ENCODE results near the gene HRH4. TPM values are rescaled to one million over a fixed set of nuclear protein-coding genes. Genes with fewer than 3 reads are reported as not detected.

Gene HRH4
- total and polyA plus RNA-seq, 4 donors = 0.19 to 0.89 (median 0.54) TPM; not detected in 1

DNA sequence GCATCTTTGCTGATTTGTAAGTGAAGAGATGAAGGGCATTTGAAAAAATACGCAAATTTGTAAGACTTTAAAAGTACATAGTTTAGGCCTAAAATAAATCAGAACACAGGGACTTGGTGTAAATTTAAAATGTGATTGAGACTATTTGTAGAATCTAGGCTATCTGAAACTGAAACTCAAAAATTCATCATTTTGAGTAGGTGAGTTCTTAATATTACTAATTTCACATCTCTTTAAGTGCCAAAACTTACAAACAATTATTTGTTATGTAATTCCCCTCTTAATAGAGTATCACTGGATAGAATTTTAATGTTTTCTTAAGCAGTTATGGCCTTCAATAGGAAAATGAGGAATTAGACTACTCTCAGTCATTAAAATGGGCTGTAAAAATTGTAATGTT, 14.0 kb upstream of the HRH4 start:
- no peak overlapping the region for H3K4me3 ChIP-seq
- H3K27ac ChIP-seq (ENCODE audit: low read depth in 1 of 2, low read length in 1 of 2) = no peak overlapping the region
- no peaks in the 10 kb centered on the region for H3K4me1 ChIP-seq (ENCODE audit: control insufficient read depth in 5 of 5, insufficient read depth in 5 of 5, low read length in 5 of 5)
- no peak for ATAC-seq (ENCODE audit: insufficient read depth, low FRiP score)
- no peak for DNase-seq
- peaks cover 14 to 43% (median 23%) of the 10 kb centered on the region in 4 donors for H3K36me3 ChIP-seq (ENCODE audit: control insufficient read depth in 4 of 4, insufficient read depth in 4 of 4, low read length in 4 of 4)
- no peaks in the 10 kb centered on the region for H3K27me3 ChIP-seq (ENCODE audit: control insufficient read depth in 3 of 3, insufficient read depth in 3 of 3, low read length in 2 of 3)
- no peaks in the 10 kb centered on the region for H3K9me3 ChIP-seq (ENCODE audit: control insufficient read depth in 4 of 4, insufficient read depth in 3 of 4, low read length in 3 of 4)
- H3K9ac ChIP-seq (ENCODE audit: insufficient read depth in 1 of 2, low read length in 2 of 2) = no peak overlapping the region
- 92 to 95% methylated on average over 1 of the region's 1 CpG for WGBS, 2 donors
- TF ChIP-seq, protein P1, sequence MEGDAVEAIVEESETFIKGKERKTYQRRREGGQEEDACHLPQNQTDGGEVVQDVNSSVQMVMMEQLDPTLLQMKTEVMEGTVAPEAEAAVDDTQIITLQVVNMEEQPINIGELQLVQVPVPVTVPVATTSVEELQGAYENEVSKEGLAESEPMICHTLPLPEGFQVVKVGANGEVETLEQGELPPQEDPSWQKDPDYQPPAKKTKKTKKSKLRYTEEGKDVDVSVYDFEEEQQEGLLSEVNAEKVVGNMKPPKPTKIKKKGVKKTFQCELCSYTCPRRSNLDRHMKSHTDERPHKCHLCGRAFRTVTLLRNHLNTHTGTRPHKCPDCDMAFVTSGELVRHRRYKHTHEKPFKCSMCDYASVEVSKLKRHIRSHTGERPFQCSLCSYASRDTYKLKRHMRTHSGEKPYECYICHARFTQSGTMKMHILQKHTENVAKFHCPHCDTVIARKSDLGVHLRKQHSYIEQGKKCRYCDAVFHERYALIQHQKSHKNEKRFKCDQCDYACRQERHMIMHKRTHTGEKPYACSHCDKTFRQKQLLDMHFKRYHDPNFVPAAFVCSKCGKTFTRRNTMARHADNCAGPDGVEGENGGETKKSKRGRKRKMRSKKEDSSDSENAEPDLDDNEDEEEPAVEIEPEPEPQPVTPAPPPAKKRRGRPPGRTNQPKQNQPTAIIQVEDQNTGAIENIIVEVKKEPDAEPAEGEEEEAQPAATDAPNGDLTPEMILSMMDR (IDR thresholded peaks at IDR 0.05; ENCODE audit: control extremely low read depth, extremely low read depth) = no peak

DNA sequence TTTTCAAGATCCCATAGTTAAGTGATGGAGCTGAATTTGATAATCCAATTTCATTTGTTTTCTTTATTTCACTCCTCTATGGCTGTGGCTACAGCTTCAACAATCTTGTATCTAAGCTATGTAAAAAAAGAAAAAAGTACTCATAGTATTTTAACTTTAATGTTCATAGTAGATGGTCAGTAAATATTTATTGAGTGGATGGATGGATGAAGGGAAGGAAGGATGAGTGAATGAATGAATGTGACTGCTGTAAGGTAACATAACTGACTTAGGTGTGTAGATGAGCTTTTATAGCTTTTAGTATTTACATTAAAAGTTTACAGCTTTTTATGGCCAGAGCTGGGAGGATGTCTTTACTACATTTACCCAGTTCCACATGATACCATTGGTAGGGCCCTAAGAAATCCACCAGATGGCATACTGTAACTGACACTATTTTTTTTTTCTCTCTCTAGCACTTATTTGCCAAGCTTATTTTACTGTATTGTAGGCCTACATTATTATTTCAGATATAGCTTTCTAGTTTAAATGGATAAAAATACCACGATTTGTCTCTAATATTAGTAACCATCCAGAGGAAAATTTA, 13.4 kb upstream of the HRH4 start:
- Histone ChIP-seq H3K27ac (ENCODE audit: low read depth in 1 of 2, low read length in 1 of 2) (no peak overlapping the region), H3K4me1 (ENCODE audit: control insufficient read depth in 5 of 5, insufficient read depth in 5 of 5, low read length in 5 of 5) (no peaks in the 10 kb centered on the region), H3K36me3 (ENCODE audit: control insufficient read depth in 4 of 4, insufficient read depth in 4 of 4, low read length in 4 of 4) (peaks cover 15 to 40% (median 27%) of the 10 kb centered on the region in 4 donors), H3K27me3 (ENCODE audit: control insufficient read depth in 3 of 3, insufficient read depth in 3 of 3, low read length in 2 of 3) (no peaks in the 10 kb centered on the region), H3K4me3 (no peak overlapping the region), H3K9ac (ENCODE audit: insufficient read depth in 1 of 2, low read length in 2 of 2) (no peak overlapping the region), H3K9me3 (ENCODE audit: control insufficient read depth in 4 of 4, insufficient read depth in 3 of 4, low read length in 3 of 4) (no peaks in the 10 kb centered on the region)
- TF ChIP-seq, protein P1 (IDR thresholded peaks at IDR 0.05; ENCODE audit: control extremely low read depth, extremely low read depth) = no peak
- 77 to 95% methylated on average over 1 of the region's 1 CpG for WGBS, 2 donors
- no peak for ATAC-seq (ENCODE audit: insufficient read depth, low FRiP score)
- peak in 2 of 3 donors; percentile 64 to 69 for DNase-seq

DNA sequence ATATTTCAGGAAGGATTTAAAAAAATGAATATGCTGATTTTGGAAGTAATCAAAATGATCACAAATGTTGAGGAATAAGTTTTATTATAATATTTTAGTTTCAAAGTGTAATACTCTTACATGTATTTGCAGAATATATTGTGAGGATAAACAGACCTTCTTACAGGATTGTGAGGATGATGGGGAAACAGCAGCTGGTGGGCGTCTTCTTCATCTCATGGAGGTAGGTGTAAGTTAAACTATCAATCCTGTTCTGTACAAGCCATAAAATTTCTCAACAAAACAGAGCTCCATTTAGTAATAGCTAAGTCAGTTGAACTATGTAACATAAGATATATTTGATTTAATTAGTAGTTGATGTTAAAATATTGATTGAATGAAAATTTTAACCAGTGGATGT, 12.5 kb upstream of the HRH4 start:
- no peak overlapping the region for H3K4me3 ChIP-seq
- 93% methylated on average over 1 of the region's 1 CpG for WGBS, 2 donors
- H3K9me3 ChIP-seq (ENCODE audit: control insufficient read depth in 4 of 4, insufficient read depth in 3 of 4, low read length in 3 of 4) = no peaks in the 10 kb centered on the region
- TF ChIP-seq, protein P1 (IDR thresholded peaks at IDR 0.05; ENCODE audit: control extremely low read depth, extremely low read depth) = no peak
- no peak overlapping the region for H3K9ac ChIP-seq (ENCODE audit: insufficient read depth in 1 of 2, low read length in 2 of 2)
- H3K36me3 ChIP-seq (ENCODE audit: control insufficient read depth in 4 of 4, insufficient read depth in 4 of 4, low read length in 4 of 4) = peaks cover 16 to 35% (median 25%) of the 10 kb centered on the region in 4 donors
- no peak overlapping the region for H3K27ac ChIP-seq (ENCODE audit: low read depth in 1 of 2, low read length in 1 of 2)
- H3K27me3 ChIP-seq (ENCODE audit: control insufficient read depth in 3 of 3, insufficient read depth in 3 of 3, low read length in 2 of 3) = no peaks in the 10 kb centered on the region
- ATAC-seq (ENCODE audit: insufficient read depth, low FRiP score) (no peak), DNase-seq (no peak)
- no peaks in the 10 kb centered on the region for H3K4me1 ChIP-seq (ENCODE audit: control insufficient read depth in 5 of 5, insufficient read depth in 5 of 5, low read length in 5 of 5)

DNA sequence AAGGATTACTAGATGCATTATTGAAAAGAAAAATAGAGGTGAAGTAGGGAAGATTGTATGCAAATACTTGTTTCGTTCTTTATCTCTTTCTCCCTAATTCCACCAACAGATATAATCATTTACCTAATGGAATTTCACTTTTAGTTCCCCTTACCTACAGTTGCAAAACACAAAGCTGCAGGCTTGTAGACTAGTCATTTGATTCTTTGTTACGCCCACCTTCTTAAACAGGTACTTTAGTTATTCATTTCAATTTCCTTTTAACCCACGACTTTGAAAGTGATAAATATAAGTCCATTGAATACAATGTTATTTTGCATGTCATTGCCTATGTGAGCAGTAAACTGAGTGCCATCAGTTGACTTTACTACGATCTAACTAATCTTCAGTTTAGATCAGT, 3.9 kb upstream of the HRH4 start:
- no peaks in the 10 kb centered on the region for H3K27me3 ChIP-seq (ENCODE audit: control insufficient read depth in 3 of 3, insufficient read depth in 3 of 3, low read length in 2 of 3)
- ATAC-seq (ENCODE audit: insufficient read depth, low FRiP score) (no peak), DNase-seq (no peak)
- H3K9ac ChIP-seq (ENCODE audit: insufficient read depth in 1 of 2, low read length in 2 of 2) = no peak overlapping the region
- peaks cover 1 to 5% (median 2%) of the 10 kb centered on the region in 4 donors for H3K36me3 ChIP-seq (ENCODE audit: control insufficient read depth in 4 of 4, insufficient read depth in 4 of 4, low read length in 4 of 4)
- no peak overlapping the region for H3K27ac ChIP-seq (ENCODE audit: low read depth in 1 of 2, low read length in 1 of 2)
- no peaks in the 10 kb centered on the region for H3K4me1 ChIP-seq (ENCODE audit: control insufficient read depth in 5 of 5, insufficient read depth in 5 of 5, low read length in 5 of 5)
- no peak overlapping the region for H3K4me3 ChIP-seq
- 91 to 95% methylated on average over 4 of the region's 4 CpGs for WGBS, 2 donors
- TF ChIP-seq, protein P1 (IDR thresholded peaks at IDR 0.05; ENCODE audit: control extremely low read depth, extremely low read depth) = no peak
- no peaks in the 10 kb centered on the region for H3K9me3 ChIP-seq (ENCODE audit: control insufficient read depth in 4 of 4, insufficient read depth in 3 of 4, low read length in 3 of 4)

Data from lung (tissue), 12 donors.